Astrocyte (in vitro differentiated cells and primary cell): ENCODE data around the gene BOD1.

Source experiments
- CTCF ChIP-seq: IDR thresholded peaks from 2 replicates; pipeline ENCODE4 v1.5.1; 2011; ENCODE audit warnings: low read depth, mild to moderate bottlenecking, inconsistent platforms, low read length, moderate library complexity; ENCODE audit not compliant: insufficient read depth
- EZH2 ChIP-seq: IDR thresholded peaks from 2 replicates; pipeline ENCODE4 v1.6.1; 2012; ENCODE audit warnings: mild to moderate bottlenecking, low read length, inconsistent platforms; ENCODE audit not compliant: insufficient read depth

- TF ChIP-seq EZH2 (no peak), CTCF (no peak)
Measured at GRCh38 chr5:173614591-173614990, 1.9 kb downstream of the BOD1 start.
